GM18517 (cell line): ENCODE data around the gene PLOD1.
"Not testable (repeated sequence)": the region's sequence is repeated elsewhere in the genome, so short reads cannot be mapped to it uniquely, and the experiment has no call there.

ENCODE experiments used
- ATAC-seq: cut with Tn5 transposase; IDR thresholded peaks from one replicate; pipeline ENCODE4 v1.9.1; 2021; ENCODE audit warnings: mild to moderate bottlenecking, moderate library complexity; ENCODE audit not compliant: unreplicated experiment

Gene PLOD1

GRCh38 chr1:11912482-11913216 is 21.9 kb upstream of the PLOD1 start:
- not testable (repeated sequence) for ATAC-seq

GRCh38 chr1:11913291-11913690 is 21.2 kb upstream of the PLOD1 start:
- ATAC-seq: no peak

GRCh38 chr1:11914024-11914423 is 20.5 kb upstream of the PLOD1 start:
- no peak for ATAC-seq

GRCh38 chr1:11918799-11919519 is 15.6 kb upstream of the PLOD1 start:
- ATAC-seq: no peak

- ATAC-seq: no peak
These were observed 14.9 kb upstream of the PLOD1 start for GRCh38 chr1:11919621-11920020.

- no peak for ATAC-seq
These were observed 14.1 kb upstream of the PLOD1 start for GRCh38 chr1:11920239-11920903.

- no peak for ATAC-seq
These were observed 13.5 kb upstream of the PLOD1 start for GRCh38 chr1:11921022-11921421.

- ATAC-seq: no peak
These were observed 11.3 kb upstream of the PLOD1 start for GRCh38 chr1:11923069-11923826.

GRCh38 chr1:11923827-11924113 is 10.7 kb upstream of the PLOD1 start:
- ATAC-seq: no peak

- no peak for ATAC-seq
These were observed 10.0 kb upstream of the PLOD1 start for GRCh38 chr1:11924334-11925195.

- ATAC-seq: not testable (repeated sequence)
These were observed 9.2 kb upstream of the PLOD1 start for GRCh38 chr1:11925196-11925937.

GRCh38 chr1:11925938-11926292 is 8.6 kb upstream of the PLOD1 start:
- ATAC-seq: no peak

- ATAC-seq: no peak
These were observed 6.5 kb upstream of the PLOD1 start for GRCh38 chr1:11927866-11928592.

GRCh38 chr1:11929849-11930248 is 4.7 kb upstream of the PLOD1 start:
- ATAC-seq: no peak

- ATAC-seq: no peak
These were observed 3.7 kb upstream of the PLOD1 start for GRCh38 chr1:11930571-11931445.

GRCh38 chr1:11931845-11932244 is 2.7 kb upstream of the PLOD1 start:
- no peak for ATAC-seq

- ATAC-seq: no peak
These were observed 518 bp downstream of the PLOD1 start for GRCh38 chr1:11935057-11935412.

- ATAC-seq: not testable (repeated sequence)
These were observed 1.2 kb downstream of the PLOD1 start for GRCh38 chr1:11935733-11936132.
